Subcutaneous adipose tissue (tissue), 4 donors: ENCODE data around the gene MTFR1L. TPM values are rescaled to one million over a fixed set of nuclear protein-coding genes. Genes with fewer than 3 reads are reported as not detected.

Experiments used
- total RNA-seq, 4 donors: library from RNA; depleted of rRNA; stranded (reverse); fragments of >200 nt; gene quantifications; one replicate each; pipeline ENCODE4 v1.1.0, GENCODE V29; 2016
- TF ChIP-seq, protein P1 (sequence below): fragments of 450-650 bp; IDR thresholded peaks from one replicate; pipeline ENCODE4 v1.5.1; 2016; ENCODE audit warnings: low read depth, mild to moderate bottlenecking, control low read depth, antibody characterized with exemption, moderate library complexity

The MTFR1L gene
- total RNA-seq, 4 donors from 2014 or later, result 53.6 to 89.5 (median 60.4) TPM

DNA sequence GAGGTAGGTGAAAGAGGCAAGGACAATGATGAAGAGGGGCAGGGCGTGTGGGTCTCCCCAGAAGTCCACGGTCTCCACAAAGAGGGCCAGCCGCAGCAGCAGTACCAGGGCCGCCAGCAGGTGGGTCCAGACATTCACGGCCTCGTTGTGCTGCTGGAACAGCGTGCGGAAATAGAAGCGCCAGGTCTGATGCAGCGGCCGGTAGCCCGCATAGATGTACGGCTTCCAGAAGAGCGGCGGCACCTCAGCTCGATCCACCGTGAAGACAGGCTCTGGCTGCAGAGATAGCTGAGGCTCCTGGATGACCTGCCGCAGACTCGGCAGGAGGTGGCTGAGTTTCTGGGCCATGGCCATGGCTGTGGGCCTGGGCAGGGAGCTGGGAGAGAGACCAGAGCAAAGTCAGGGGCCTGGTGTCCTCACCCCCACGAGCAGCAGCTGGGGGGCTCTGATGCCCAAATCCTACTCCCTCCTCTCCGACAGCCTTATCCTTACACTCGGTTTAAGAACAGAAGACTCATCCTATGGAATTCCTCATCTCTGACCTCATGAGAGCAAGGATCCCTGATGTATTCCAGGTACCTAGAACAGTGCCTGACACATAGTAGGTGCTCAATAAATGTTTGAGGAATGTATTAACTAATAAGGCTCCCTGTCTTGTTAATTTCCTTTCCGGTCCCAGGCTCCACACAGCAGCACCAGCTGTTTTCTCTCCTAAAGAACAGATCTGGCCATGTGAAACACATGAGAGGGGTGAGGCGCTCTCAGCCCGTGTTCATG is 43.9 kb downstream of the MTFR1L start:
- TF ChIP-seq, protein P1, sequence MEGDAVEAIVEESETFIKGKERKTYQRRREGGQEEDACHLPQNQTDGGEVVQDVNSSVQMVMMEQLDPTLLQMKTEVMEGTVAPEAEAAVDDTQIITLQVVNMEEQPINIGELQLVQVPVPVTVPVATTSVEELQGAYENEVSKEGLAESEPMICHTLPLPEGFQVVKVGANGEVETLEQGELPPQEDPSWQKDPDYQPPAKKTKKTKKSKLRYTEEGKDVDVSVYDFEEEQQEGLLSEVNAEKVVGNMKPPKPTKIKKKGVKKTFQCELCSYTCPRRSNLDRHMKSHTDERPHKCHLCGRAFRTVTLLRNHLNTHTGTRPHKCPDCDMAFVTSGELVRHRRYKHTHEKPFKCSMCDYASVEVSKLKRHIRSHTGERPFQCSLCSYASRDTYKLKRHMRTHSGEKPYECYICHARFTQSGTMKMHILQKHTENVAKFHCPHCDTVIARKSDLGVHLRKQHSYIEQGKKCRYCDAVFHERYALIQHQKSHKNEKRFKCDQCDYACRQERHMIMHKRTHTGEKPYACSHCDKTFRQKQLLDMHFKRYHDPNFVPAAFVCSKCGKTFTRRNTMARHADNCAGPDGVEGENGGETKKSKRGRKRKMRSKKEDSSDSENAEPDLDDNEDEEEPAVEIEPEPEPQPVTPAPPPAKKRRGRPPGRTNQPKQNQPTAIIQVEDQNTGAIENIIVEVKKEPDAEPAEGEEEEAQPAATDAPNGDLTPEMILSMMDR, result no peak

DNA sequence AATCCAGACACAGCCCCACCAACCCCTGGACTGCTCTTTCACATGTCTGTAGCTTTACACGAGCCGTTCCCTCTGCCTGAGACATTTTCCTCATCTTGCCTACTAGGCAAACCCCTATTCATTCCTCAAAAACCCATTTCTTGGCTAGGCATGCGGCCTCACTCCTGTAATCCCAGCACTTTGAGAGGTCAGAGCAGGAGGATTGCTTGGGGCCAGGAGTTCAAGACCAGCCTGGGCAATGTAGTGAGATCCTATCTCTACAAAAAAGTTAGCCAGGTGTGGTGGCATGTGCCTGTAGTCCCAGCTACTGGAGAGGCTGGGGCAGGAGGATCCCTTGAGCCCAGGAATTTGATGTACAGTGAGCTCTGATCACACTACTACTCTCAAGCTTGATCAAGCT is 44.7 kb downstream of the MTFR1L start:
- TF ChIP-seq, protein P1, result no peak

DNA sequence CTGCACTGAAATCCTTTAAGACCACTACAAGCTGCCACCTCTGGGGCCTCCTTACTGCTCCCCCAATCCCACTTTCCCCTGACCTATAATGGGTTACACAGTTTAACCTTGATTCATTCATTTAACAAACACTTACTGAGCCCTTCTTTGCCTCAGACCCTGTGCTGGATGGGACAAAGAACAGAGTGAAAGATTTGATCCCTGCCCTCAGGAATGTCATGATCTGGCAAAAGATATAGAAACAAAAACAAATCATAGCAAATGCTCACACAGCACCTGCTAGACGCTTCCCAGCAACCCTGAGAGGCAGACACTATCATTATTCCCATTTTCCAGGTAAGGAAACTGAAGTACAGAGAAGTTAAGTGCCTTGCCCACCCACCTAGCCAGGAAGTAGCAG is 46.5 kb downstream of the MTFR1L start:
- TF ChIP-seq, protein P1, result no peak

DNA sequence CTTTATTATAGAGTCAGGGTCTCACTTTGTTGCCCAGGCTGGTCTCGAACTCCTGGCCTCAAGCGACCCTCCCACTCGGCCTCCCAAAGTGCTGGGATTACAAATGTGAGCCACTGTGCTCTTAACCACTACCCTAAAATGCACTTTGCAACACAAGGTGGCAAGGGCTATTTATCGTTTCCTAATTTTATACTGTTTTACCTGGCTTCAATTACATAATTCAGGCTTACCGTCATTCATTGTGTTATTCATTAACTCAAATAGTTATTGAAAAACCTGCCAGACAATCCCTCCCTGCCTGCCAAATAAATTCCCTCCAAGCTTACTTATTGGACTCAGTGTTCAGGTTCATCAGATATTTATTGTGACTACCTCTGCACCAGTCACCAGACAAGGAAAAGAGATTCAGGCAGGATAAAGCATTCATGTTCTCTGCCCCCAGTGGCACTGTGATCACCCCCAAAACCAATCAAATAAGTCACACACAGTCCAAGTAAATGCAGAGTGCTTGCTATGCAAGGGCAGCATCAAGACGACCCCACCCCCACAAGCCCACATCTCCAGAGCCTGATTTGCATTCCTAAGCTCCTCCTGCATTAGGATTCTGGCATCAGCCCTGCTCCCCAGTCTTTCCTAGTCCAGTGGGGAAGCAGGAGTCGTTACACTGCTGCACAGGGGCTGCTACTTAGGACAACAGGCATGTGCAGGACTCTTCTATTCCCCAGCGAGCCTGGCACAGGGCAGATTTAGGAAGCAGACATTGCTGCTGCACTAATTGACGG is 47.6 kb downstream of the MTFR1L start:
- TF ChIP-seq, protein P1, result no peak

DNA sequence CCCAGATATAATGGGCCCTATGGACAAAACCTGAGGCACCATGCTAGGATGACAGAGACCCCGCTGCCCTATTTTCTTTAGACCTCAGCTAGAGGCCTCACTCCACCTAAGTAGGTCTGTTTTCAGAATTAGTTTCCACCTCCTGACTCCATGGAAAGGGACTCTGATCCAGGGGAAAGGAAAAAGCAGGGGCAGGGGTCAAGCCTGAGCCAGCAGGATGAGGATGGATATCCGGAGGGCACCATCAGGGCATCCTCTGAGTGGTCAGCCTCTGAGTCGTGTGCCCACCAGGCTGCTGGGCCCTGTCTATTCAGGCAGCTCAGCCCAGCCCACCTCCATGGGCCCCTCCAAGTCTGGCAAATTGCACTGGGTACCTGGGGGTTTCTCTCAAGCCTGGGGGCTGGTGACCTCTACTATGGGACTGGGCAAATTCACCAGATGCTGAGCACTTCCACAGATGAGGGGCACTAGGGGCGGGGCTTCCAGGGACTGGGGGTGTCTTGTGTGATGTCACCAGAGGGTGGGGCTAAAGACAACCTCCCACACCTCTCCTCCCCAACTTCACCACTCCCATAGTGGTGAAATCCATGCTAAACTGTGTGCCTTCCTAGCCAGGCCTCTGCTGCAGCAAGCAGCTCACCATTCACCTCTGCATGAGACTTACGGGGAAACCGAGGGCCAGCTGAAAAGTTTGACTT is 50.3 kb downstream of the MTFR1L start:
- TF ChIP-seq, protein P1, result no peak

DNA sequence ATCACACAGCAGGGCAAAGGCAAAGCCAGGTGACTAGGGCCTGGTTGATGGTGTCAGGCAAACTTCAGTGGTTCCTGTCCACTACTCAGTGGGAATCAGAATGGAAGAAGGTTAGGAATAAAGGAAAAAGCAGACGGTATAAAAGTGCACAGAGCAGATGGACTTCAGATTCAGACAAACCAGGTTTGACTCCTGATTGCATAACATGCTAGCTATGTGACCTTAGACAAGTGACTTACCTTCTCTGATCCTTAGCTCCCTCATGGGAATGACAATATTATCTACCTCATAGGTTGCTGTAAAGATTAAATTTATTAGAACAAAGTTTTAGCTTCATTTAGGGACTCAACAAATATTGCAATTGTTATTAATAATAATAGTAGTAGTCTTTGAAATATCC is 50.9 kb downstream of the MTFR1L start:
- TF ChIP-seq, protein P1, result no peak

DNA sequence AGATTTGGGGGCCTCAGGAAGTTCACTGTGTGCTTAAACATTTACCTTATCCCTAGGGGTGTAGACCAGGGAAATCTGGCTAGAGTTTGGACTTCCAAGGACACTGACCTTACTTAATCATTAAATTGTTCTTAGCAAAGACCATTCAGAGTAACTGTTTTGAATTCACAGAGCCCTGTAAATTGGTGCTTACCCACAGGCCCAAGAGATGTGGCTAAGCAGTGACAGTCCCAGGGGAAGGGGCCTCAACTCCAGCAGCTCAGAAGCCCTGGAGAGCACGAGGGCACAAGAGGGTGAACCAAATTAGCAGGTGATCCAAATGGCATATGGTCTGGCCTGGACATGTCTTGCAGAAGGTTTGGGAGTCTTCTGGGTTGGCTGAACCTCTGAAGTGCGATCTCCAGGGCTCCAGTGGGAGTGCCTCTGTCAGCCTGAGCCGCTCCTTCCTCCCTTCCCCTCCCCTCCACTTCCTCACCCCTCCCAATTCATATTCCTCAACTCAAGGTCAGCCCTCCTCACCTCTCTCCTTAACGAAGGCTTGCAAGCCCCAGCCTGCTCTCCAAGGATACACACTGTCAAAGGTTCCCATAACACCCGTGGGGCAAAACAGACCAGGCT is 51.4 kb downstream of the MTFR1L start:
- TF ChIP-seq, protein P1, result no peak
